ENCODE measurements around the gene KASH5. TPM values are rescaled to one million over a fixed set of nuclear protein-coding genes. Genes with fewer than 3 reads are reported as not detected.
A peak's percentile ranks its signal among the peaks of the same experiment; 100 is the strongest.

KASH5 gene
- total and polyA plus RNA-seq, 2 of the 13 experiments (the other 11 are each of a cell fraction or from before 2014, with no cell fraction given) = not detected

GRCh38 chr19:49391581-49392399 lies 3.7 kb downstream of the KASH5 start (continued):
- TF ChIP-seq ZSCAN31 (CRISPR knock-in tag; IDR thresholded peaks at IDR 0.05; ENCODE audit: low read depth) (no peak), RORA (CRISPR knock-in tag; IDR thresholded peaks at IDR 0.05) (no peak), ZNF784 (CRISPR knock-in tag; IDR thresholded peaks at IDR 0.05; ENCODE audit: borderline replicate concordance) (no peak), PHF5A (CRISPR knock-in tag; IDR thresholded peaks at IDR 0.05; ENCODE audit: low read depth, unreplicated experiment) (no peak), ZNF720 (CRISPR knock-in tag; IDR thresholded peaks at IDR 0.05) (no peak), PRMT3 (CRISPR knock-in tag; IDR thresholded peaks at IDR 0.05; ENCODE audit: borderline replicate concordance, low read depth) (no peak), ZNF143 (CRISPR knock-in tag; IDR thresholded peaks at IDR 0.05) (peak; percentile 69), ZGPAT (CRISPR knock-in tag; IDR thresholded peaks at IDR 0.05) (no peak), MXD1 (CRISPR knock-in tag; IDR thresholded peaks at IDR 0.05) (no peak), E2F2 (CRISPR knock-in tag; IDR thresholded peaks at IDR 0.05; ENCODE audit: borderline replicate concordance) (no peak), PHB2 (IDR thresholded peaks at IDR 0.05; ENCODE audit: partially characterized antibody) (no peak), MLX (CRISPR knock-in tag; IDR thresholded peaks at IDR 0.05) (no peak), ZNF251 (CRISPR knock-in tag; IDR thresholded peaks at IDR 0.05) (no peak), ZNF607 (CRISPR knock-in tag; IDR thresholded peaks at IDR 0.05; ENCODE audit: borderline replicate concordance) (no peak), RBFOX2 (IDR thresholded peaks at IDR 0.05; ENCODE audit: low read depth, low read length) (no peak), SUZ12 (IDR thresholded peaks at IDR 0.05; ENCODE audit: low read depth, low read length) (peak; percentile 28; the same call in 1 of the 2 replicates), ZNF160 (CRISPR knock-in tag; IDR thresholded peaks at IDR 0.05) (no peak), ZFP90 (CRISPR knock-in tag; IDR thresholded peaks at IDR 0.05; ENCODE audit: borderline replicate concordance) (peak; percentile 53; the same call in 1 of the 2 replicates)

Data from HepG2 (cell line).